Progenitor cell of endocrine pancreas (in vitro differentiated cells): Measurements from ENCODE around the gene PEA15. TPM values are rescaled to one million over a fixed set of nuclear protein-coding genes. Genes with fewer than 3 reads are reported as not detected.

Experiments used
- DNase-seq: peaks from one replicate; pipeline ENCODE4 v3.0.0; 2021; ENCODE audit warnings: low spot score; ENCODE audit not compliant: unreplicated experiment
- H3K27ac Mint-ChIP-seq: 2 replicates; pipeline ENCODE4 v1.8.0; 2021; ENCODE audit warnings: mild to moderate bottlenecking, moderate library complexity, mixed read lengths
- H3K27me3 Mint-ChIP-seq: 2 replicates; pipeline ENCODE4 v1.8.0; 2021; ENCODE audit warnings: mixed read lengths
- H3K36me3 Mint-ChIP-seq: 2 replicates; pipeline ENCODE4 v1.8.0; 2022; ENCODE audit warnings: mixed read lengths; ENCODE audit not compliant: insufficient read depth
- H3K4me1 Mint-ChIP-seq: 2 replicates; pipeline ENCODE4 v1.8.0; 2021; ENCODE audit warnings: low read depth, mixed read lengths
- H3K4me3 Mint-ChIP-seq: 2 replicates; pipeline ENCODE4 v1.8.0; 2021; ENCODE audit warnings: low read depth, mild to moderate bottlenecking, moderate library complexity, mixed read lengths
- H3K9me3 Mint-ChIP-seq: 2 replicates; pipeline ENCODE4 v1.8.0; 2021; ENCODE audit warnings: low read depth, mixed read lengths
- CTCF ChIP-seq: fragments of 200-600 bp; sonication (generic); IDR thresholded peaks from one replicate; pipeline ENCODE4 v1.5.0; 2021; ENCODE audit warnings: antibody characterized with exemption, mild to moderate bottlenecking; ENCODE audit not compliant: unreplicated experiment
- total RNA-seq: library from RNA; stranded (reverse); gene quantifications from 2 replicates; pipeline ENCODE4 v1.2.1, GENCODE V29; 2021

Gene PEA15
- total RNA-seq, 1 donor from 2014 or later = 37.6 TPM

- Mint-ChIP-seq H3K4me1 (peaks cover 25% of the 10 kb centered on the region), H3K27me3 (no peaks in the 10 kb centered on the region), H3K4me3 (peak within 1 kb of the TSS; percentile 95), H3K27ac (peak within 1 kb of the TSS; percentile 99), H3K36me3 (peaks cover 4% of the 10 kb centered on the region), H3K9me3 (no peaks in the 10 kb centered on the region)
- peak; percentile 96 for DNase-seq
- no peak for TF ChIP-seq CTCF
Measured at GRCh38 chr1:160261893-160262794, 57.0 kb downstream of the PEA15 start, which contains the start of gene DCAF8. Gene DCAF8 (minus strand): TSS chr1:160262549. CDS start chr1:160244008, 18,541 bp downstream.

- H3K27me3 Mint-ChIP-seq = no peaks in the 10 kb centered on the region
- H3K4me3 Mint-ChIP-seq = no peak overlapping the region
- H3K36me3 Mint-ChIP-seq = no peaks in the 10 kb centered on the region
- H3K27ac Mint-ChIP-seq = no peak overlapping the region
- DNase-seq = no peak
- peaks cover 15% of the 10 kb centered on the region for H3K4me1 Mint-ChIP-seq
- TF ChIP-seq CTCF = no peak
- no peaks in the 10 kb centered on the region for H3K9me3 Mint-ChIP-seq
Measured at GRCh38 chr1:160264795-160265307, 59.7 kb downstream of the PEA15 start.

Other genes with a start within 250 kb of the PEA15 start
- 11.4 and 12.2 TPM in 2 replicates for gene PIGM, start 173.4 kb upstream of the PEA15 start, total RNA-seq
- 0.09 and 0.12 TPM in 2 replicates for gene KCNJ10, start 135.2 kb upstream of the PEA15 start, total RNA-seq
- not detected in 2 replicates for gene KCNJ9, start 123.8 kb upstream of the PEA15 start, total RNA-seq
- gene IGSF8, start 106.8 kb upstream of the PEA15 start, total RNA-seq = 39.4 and 40.0 TPM in 2 replicates
- 0.11 TPM in 1 of 2 replicates, not detected in the other for gene ATP1A2, start 89.6 kb upstream of the PEA15 start, total RNA-seq
- not detected in 2 replicates for gene ATP1A4, start 53.8 kb upstream of the PEA15 start, total RNA-seq
- not detected in 2 replicates for gene CASQ1, start 14.8 kb upstream of the PEA15 start, total RNA-seq
- gene DCAF8, start 57.2 kb downstream of the PEA15 start, total RNA-seq = 167 and 172 TPM in 2 replicates
- gene PEX19, start 79.7 kb downstream of the PEA15 start, total RNA-seq = 73.8 and 74.8 TPM in 2 replicates
- gene COPA, start 137.9 kb downstream of the PEA15 start, total RNA-seq = 143 and 151 TPM in 2 replicates
- 139 and 142 TPM in 2 replicates for gene NCSTN, start 138.0 kb downstream of the PEA15 start, total RNA-seq
- gene NHLH1, start 161.7 kb downstream of the PEA15 start, total RNA-seq = 0.78 and 0.96 TPM in 2 replicates
- 75.6 and 80.4 TPM in 2 replicates for gene VANGL2, start 195.2 kb downstream of the PEA15 start, total RNA-seq